GM23338 (cell line): Measurements from ENCODE around the gene FASN.

ENCODE experiments used
- CTCF ChIP-seq, 2 experiments: fragments of 200-600 bp in 1 of 2; sonication (generic) in 1 of 2; conservative IDR thresholded peaks; 2 replicates each; pipeline versions ENCODE4 v1.5.1 to v1.6.1; 2016 to 2017; ENCODE audit warnings: antibody characterized with exemption in 2 of 2, low read depth in 2 of 2, mild to moderate bottlenecking in 2 of 2, moderate library complexity in 1 of 2
- POLR2AphosphoS5 ChIP-seq: IDR thresholded peaks from 2 replicates; pipeline ENCODE4 v1.6.1; 2016; ENCODE audit warnings: antibody characterized with exemption, low read depth

GRCh38 chr17:82114872-82115271, 16.8 kb upstream of the FASN start:
- TF ChIP-seq CTCF (conservative IDR thresholded peaks at IDR 0.05; ENCODE audit: low read depth in 2 of 2), result no peak
- no peak for TF ChIP-seq POLR2AphosphoS5
